Stimulated activated naive CD8-positive, alpha-beta T cell treated with anti-CD3 and anti-CD28 coated beads, Interleukin-15, amount 100 ng/mL, for 72 hours (primary cell): ENCODE data around the gene IQSEC1.
"Not testable (repeated sequence)": the region's sequence is repeated elsewhere in the genome, so short reads cannot be mapped to it uniquely, and the experiment has no call there.

Experiments
- ATAC-seq: fragments of 150-1000 bp; cut with Tn5 transposase; 2 replicates; pipeline ENCODE4 v1.10.0; 2021; ENCODE audit warnings: mild to moderate bottlenecking, moderate library complexity
- DNase-seq, 2 donors: peaks; one replicate each; pipeline ENCODE4 v3.0.0; 2021 to 2022
- H3K27ac Mint-ChIP-seq, 2 donors: one replicate each; pipeline ENCODE4 v1.8.0; 2022; ENCODE audit warnings: mild to moderate bottlenecking in 2 of 2, mixed read lengths in 2 of 2, moderate library complexity in 2 of 2
- H3K27me3 Mint-ChIP-seq: one replicate; pipeline ENCODE4 v1.8.0; 2022; ENCODE audit warnings: mixed read lengths
- H3K4me1 Mint-ChIP-seq: one replicate; pipeline ENCODE4 v1.8.0; 2022; ENCODE audit warnings: mild to moderate bottlenecking, mixed read lengths
- H3K4me3 Mint-ChIP-seq, 2 donors: one replicate each; pipeline ENCODE4 v1.8.0; 2022; ENCODE audit warnings: mild to moderate bottlenecking in 2 of 2, mixed read lengths in 2 of 2, moderate library complexity in 1 of 2
- H3K9me3 Mint-ChIP-seq, 2 donors: one replicate each; pipeline ENCODE4 v1.8.0; 2022; ENCODE audit warnings: mixed read lengths in 2 of 2

The IQSEC1 gene

DNA sequence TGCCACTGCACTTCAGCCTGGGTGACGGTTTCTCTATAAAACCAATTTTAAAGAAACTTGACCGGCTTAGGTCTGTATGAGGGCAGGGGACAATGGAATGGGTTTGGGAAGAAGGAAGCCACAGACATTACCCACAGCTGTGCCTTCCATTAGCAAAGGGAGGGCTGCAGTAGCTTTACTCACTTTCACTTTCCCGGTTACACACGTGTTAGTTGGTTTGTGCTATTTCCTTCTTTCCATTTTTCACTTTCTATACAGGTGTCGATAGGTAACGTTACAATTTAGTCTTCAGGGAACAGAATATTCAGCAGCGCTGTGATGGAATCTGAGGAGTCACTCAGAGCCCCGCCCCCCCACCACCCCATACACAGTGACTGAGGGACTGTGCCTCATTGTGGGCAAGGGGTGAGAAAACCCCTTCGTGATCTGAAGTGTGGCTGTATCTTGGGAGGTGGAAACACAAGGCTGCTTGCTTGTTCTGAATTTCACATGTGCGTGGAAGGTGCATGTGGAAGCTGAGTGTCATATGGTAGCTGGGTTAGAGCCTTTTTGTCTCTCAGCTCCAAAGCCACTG is 187.0 kb downstream of the IQSEC1 start:
- Mint-ChIP-seq H3K27me3 (peaks cover 36% of the 10 kb centered on the region), H3K4me3 (peak overlapping the region; percentile 57 to 62), H3K4me1 (peaks cover 19% of the 10 kb centered on the region), H3K27ac (peak overlapping the region; percentile 30 to 90), H3K9me3 (no peaks in the 10 kb centered on the region)
- DNase-seq (no peak), ATAC-seq (peak; percentile 73)

DNA sequence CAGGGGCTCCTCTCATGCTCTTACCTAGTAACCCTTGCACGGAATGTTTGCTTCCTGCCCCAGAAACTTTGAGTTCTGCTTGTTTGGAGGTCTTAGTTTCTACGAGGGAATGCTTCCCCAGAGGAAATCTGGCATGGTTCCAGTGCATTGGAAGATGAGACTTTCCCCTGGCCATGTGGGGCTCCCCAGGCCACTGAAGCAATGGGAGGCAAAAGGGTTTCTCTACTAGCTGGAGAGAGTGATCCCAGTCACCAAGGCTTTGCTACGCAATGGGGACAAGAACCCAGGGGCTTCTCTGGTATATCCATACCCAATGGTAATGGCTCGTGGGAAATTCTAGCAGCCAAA is 187.7 kb downstream of the IQSEC1 start:
- H3K9me3 Mint-ChIP-seq, result no peaks in the 10 kb centered on the region
- peaks cover 30% of the 10 kb centered on the region for H3K27me3 Mint-ChIP-seq
- peak overlapping the region in 1 of 2 donors; percentile 32 for H3K27ac Mint-ChIP-seq
- no peak overlapping the region for H3K4me3 Mint-ChIP-seq
- ATAC-seq (no peak), DNase-seq (no peak)
- H3K4me1 Mint-ChIP-seq, result peaks cover 16% of the 10 kb centered on the region

DNA sequence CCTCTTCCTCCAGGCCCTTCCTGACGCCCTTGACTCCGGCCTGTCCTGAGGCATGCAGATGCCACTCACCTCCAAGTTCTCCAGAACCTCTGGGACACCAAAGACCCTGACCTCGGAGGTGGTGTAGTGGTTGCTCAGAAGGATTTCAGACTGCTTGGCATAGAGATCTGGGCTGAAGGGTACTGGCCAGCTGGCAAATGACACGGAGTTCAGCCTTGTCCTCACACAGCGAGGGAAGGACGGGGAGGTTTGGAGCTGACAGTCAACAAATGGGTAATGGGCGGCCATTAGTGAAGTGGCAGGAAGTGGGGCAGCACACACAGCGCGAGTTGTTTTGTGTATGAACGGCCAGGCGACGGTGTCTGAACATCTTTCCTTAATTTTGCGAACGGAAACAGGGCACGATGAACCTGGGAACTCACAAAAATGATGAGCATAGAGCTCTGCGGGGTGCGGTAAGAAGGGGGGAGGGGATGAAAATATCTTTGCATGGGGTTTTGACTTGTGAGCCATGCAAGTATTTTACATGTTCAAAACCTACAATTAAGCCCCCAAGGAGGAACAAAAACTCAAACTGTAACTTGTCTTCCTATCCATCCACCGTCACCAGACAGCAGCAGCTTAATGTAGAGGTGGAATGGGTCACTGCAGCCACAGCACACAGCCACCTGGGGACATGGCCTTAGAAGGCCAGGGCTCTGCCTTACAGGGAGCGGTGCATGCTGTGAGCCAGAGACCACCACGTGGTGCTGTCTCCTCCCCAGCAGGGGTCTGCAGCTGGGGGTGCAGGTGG is 188.2 kb downstream of the IQSEC1 start:
- DNase-seq (no peak), ATAC-seq (no peak)
- H3K27me3 Mint-ChIP-seq, result peaks cover 25% of the 10 kb centered on the region
- no peak overlapping the region for H3K27ac Mint-ChIP-seq
- H3K4me3 Mint-ChIP-seq, result no peak overlapping the region
- no peaks in the 10 kb centered on the region for H3K9me3 Mint-ChIP-seq
- peaks cover 16% of the 10 kb centered on the region for H3K4me1 Mint-ChIP-seq

DNA sequence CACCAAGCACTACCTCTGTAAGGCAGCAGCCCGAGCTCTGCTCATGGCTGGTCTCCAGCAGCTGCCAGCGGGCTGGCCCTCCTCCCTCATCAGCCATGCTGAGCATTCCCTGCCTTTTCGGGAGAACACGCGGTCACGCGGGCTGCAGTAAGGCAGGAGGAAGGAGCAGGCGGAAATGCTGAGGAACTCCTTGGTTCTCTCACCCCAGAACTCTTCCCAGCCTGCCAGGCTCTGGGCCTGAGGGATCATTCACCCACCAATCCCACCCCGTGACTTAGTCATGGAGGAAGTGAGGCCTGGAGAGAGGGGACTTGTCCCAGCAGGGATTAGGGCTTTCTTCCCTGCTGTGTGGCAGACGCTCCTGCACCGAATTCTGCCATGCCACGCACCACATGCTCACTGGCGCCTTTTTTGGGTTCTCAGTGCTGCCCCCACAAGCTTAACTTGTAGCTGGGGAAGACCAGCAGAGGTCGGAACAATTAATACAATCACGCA is 189.0 kb downstream of the IQSEC1 start:
- DNase-seq (no peak), ATAC-seq (no peak)
- Mint-ChIP-seq H3K9me3 (no peaks in the 10 kb centered on the region), H3K4me3 (no peak overlapping the region), H3K4me1 (peaks cover 16% of the 10 kb centered on the region), H3K27ac (no peak overlapping the region), H3K27me3 (peaks cover 19% of the 10 kb centered on the region)

DNA sequence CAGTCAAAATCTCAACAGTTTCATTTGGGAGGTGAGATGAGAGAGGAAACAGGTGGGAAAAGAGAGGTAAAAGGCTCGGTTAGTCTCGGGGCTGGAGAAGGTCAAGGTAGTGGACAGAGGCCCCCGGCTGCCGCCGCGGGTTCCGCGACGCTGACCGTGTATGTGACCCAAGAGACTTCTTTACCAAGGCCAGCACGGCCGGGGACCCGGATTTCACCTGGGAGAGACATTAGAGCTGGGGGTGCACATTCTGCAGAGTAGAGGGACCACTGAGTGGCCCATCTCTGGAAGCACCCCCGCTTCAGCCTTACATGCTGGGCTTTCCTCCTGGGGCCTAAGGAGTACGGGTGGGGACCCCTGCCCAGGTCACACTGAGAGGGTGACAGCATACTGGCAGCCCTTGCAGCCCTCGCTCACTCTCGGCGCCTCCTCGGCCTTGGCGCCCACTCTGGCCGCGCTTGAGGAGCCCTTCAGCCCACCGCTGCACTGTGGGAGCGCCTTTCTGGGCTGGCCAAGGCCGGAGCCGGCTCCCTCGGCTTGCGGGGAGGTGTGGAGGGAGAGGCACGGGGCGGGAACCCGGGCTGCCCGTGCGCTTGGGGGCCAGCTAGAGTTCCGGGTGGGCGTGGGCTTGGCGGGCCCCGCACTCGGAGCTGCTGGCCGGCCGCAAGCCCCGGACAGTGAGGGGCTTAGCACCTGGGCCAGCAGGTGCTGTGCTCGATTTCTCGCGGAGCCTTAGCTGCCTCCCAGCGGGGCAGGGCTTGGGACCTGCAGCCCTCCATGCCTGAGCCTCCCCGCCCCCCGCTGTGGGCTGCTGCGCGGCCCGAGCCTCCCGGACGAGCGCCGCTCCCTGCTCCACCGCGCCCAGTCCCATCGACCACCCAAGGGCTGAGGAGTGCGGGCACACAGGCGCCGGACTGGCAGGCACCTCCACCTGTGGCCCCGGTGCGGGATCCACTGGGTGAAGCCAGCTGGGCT is 190.6 kb downstream of the IQSEC1 start:
- peaks cover 16% of the 10 kb centered on the region for H3K4me1 Mint-ChIP-seq
- H3K9me3 Mint-ChIP-seq, result no peaks in the 10 kb centered on the region
- H3K27me3 Mint-ChIP-seq, result peaks cover 13% of the 10 kb centered on the region
- ATAC-seq, result no peak
- DNase-seq, result no peak
- H3K4me3 Mint-ChIP-seq, result no peak overlapping the region
- H3K27ac Mint-ChIP-seq, result no peak overlapping the region

DNA sequence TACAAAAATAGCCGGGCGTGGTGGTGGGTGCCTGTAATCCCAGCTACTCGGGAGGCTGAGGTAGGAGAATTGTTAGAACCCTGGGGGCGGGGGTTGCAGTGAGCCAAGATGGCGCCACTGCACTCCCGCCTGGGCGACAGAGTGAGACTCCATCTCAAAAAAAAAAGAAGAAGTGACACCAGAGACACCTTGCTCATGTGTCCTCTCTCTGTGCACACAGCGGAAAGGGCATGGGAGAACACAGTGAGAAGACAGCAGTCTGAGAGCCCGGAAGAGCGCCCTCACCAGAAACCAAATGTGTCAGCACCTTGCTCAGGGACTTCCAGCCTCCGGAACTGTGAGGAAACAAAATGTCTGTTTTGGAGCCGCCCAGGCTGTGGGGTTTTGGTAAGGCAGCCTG is 191.4 kb downstream of the IQSEC1 start:
- H3K4me3 Mint-ChIP-seq, ATAC-seq, H3K9me3 Mint-ChIP-seq, H3K27me3 Mint-ChIP-seq, H3K27ac Mint-ChIP-seq, DNase-seq: not testable (repeated sequence)
- peaks cover 13% of the 10 kb centered on the region for H3K4me1 Mint-ChIP-seq

DNA sequence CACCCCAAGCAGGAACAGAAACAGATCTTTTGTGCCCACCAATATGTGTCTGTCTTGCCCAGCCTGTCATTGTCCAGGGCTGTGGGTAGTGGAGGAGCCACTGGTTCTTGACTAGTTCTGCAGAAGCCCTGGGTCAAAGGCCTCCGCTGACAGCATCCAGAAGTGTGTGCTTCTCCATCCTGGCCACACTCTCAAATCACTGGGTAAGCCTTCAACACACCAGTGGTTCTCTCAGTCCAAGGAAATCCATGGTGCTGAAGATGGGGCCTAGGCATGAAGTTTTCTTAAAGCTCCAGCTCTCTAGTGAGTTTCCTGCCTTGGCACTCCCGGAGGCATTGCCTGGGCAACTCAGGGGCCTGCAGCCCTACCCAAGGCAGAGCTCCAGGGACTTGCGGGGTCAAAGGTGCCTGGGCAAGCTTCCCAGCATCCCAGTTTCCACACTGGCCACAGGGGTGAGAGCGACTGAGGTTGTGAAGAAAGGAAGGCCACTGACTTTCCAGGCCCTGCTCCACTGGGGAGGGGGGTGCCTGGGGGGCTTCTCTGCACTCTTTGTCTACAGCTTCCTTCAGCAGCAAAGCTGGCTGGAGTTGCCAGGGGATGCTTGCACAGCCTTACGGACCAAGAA is 193.9 kb downstream of the IQSEC1 start:
- no peak overlapping the region for H3K4me3 Mint-ChIP-seq
- no peaks in the 10 kb centered on the region for H3K9me3 Mint-ChIP-seq
- ATAC-seq (no peak), DNase-seq (no peak)
- peaks cover 6% of the 10 kb centered on the region for H3K4me1 Mint-ChIP-seq
- peaks cover 17% of the 10 kb centered on the region for H3K27me3 Mint-ChIP-seq
- H3K27ac Mint-ChIP-seq, result no peak overlapping the region

DNA sequence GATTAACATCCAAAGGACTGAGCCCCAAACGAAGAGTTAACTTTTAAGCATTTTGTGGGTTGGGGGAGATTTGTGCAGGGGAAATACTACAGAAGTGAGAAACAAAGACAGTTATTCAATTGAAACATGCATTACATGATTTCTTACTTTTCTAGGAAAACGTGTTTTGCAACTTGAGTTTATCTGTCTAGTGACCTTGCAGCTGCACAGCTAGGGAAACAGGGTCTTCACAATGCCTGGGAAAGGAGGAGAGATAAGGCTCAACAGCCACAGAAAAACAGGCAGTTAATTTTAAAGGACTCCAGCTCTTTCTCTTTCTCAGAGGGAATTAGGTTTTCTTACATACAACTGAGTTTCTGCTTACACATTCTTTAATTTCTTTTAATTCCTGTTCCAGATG is 194.5 kb downstream of the IQSEC1 start:
- not testable (repeated sequence) for DNase-seq, H3K9me3 Mint-ChIP-seq, H3K4me1 Mint-ChIP-seq, H3K4me3 Mint-ChIP-seq, H3K27ac Mint-ChIP-seq, ATAC-seq
- H3K27me3 Mint-ChIP-seq, result peaks cover 22% of the 10 kb centered on the region

DNA sequence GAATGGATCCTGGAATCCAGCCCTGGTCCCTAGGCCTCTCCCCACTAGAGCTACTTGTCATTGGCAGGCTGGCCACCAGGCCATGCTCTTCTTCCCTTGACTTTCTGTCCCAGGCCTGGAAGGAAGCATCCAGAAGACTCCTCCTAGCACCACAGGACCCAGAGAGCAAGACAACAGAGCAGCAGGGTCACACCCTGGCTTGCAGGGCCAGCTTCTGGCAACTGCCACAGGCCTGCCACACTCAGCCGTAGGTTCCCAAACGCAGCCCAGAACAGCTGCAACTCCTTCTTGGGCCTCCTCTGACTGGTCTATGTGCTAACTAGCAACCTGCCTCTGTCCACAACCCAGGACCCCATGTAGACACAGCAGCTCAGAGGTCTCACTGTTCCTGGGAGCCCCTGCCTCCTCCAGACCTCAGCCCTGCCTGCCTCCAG is 195.1 kb downstream of the IQSEC1 start:
- ATAC-seq (no peak), DNase-seq (no peak)
- peaks cover 24% of the 10 kb centered on the region for H3K27me3 Mint-ChIP-seq
- no peak overlapping the region for H3K4me3 Mint-ChIP-seq
- H3K27ac Mint-ChIP-seq, result no peak overlapping the region
- H3K9me3 Mint-ChIP-seq, result no peaks in the 10 kb centered on the region
- H3K4me1 Mint-ChIP-seq, result peaks cover 6% of the 10 kb centered on the region

DNA sequence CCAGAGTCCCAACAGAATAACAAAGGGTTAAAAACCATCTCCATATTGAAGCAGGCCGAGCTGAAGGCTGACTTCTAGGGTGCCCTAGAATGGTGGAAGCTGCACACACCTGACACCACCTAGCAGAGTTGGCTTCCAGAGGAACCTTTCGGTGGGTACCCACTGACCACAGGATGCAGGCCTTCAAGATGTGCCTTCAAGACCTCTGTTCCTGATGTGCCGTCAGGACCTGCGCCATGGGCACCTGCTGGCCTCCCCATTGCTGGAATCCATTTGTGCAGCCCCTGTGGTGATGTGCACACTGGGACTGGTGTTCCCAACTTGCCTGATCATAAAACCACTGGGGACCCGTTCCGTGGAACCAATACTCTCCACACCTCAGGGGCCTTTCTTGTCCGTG is 196.2 kb downstream of the IQSEC1 start:
- H3K9me3 Mint-ChIP-seq, result no peaks in the 10 kb centered on the region
- H3K4me1 Mint-ChIP-seq, result peaks cover 6% of the 10 kb centered on the region
- ATAC-seq (no peak), DNase-seq (no peak)
- no peak overlapping the region for H3K27ac Mint-ChIP-seq
- H3K4me3 Mint-ChIP-seq, result no peak overlapping the region
- peaks cover 24% of the 10 kb centered on the region for H3K27me3 Mint-ChIP-seq

DNA sequence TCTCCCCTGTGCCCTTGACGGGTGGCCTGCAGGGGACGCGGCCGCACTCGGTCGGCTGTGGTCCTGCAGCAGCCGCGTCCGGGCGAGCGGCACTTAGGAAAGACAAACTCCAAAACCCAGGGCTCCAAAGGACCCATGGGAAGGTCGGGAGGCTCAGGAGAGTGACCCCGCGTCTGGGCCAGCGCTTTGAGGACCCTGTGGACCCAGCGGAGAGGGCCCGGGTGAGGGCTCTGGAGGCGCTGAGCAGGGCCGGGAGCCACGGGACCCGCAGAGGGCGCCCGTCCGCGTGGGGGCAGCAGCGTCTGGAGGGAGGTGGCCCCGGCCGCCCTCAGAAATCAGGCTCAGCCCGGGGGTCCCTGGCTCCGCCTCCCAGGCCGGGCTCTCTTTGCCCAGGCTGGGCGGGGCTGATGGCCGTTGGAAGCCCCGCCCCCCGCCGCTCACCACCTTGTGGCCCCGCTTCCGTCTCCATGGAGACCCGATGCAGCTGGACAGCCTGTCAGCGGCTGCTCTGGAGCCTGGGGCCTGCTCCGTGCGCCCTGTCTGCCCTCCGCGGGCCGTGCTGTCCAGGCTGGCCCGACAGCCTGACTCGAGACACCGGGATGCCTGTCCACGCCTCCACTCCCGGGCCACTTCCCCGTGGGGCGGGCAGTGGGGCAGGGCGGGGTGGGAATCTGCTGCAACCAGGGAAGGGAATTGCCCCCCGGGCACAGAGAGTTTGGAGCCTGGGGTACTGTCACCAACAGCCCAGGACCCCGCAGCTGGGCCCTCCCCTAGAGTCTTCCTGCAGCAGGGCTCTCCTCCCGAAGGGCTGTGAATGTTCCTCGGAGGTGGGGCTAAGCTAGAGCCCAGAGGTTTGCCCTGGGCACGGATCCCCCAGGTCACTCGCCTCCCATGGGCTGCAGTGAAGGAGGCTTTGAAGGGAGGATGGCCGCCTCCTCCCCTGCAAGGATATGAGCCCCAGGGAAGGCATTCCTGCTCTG is 197.1 kb downstream of the IQSEC1 start:
- no peak overlapping the region for H3K27ac Mint-ChIP-seq
- H3K27me3 Mint-ChIP-seq, result peaks cover 27% of the 10 kb centered on the region
- H3K4me1 Mint-ChIP-seq, result peaks cover 6% of the 10 kb centered on the region
- no peaks in the 10 kb centered on the region for H3K9me3 Mint-ChIP-seq
- peak; percentile 59 for ATAC-seq
- H3K4me3 Mint-ChIP-seq, result no peak overlapping the region
- peak; percentile 12 to 25 for DNase-seq

DNA sequence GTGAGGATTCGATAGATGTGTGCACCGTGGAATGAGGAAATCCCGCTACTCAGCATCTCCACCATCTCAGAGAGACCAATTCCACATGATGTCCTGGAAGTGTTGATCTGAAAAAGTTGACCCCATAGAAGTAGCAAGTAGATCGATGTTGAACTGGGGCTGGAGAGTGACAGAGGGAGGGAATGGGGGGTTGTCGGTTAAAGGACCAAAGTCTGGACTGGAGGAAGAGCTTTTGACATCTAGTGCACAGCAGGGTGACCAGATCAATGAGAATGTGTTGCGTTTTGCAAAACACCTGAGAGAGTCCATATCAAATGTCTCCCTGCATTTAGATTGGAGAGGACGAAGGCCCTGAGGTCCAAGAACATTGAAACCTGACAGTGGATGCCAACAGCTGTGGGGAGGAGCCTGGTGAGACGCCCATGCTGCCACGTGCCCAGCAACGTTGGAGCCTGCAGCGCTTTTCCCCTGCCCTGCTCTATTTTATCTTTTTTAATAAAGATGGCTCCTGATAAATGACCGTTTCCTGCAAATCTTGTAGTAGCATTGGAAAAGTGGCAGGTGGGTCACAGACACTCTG is 201.7 kb downstream of the IQSEC1 start:
- Mint-ChIP-seq H3K4me3 (no peak overlapping the region), H3K27ac (no peak overlapping the region), H3K9me3 (no peaks in the 10 kb centered on the region), H3K4me1 (peaks cover 30% of the 10 kb centered on the region), H3K27me3 (peaks cover 62% of the 10 kb centered on the region)
- no peak for ATAC-seq
- DNase-seq, result no peak

DNA sequence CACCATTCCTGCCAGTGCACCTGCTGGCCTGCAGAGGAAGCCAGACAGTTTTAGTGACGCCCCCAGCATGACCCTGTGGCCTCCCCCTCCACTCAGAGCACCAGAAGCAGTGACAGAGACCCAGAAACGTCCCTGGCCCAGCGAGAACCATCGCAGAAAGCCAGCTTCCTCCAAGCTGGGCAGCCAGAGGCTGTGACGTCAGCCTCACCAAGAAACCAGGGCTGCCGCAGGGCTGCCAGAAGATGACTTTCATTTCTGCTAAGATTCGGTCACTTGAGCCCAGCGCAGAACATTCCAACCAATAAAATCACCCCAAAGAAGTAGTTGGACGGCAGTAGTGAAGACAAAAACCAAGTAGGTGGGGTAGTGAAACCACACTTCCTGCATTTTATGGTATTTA is 202.3 kb downstream of the IQSEC1 start:
- Mint-ChIP-seq H3K27me3 (peaks cover 62% of the 10 kb centered on the region), H3K4me3 (peak overlapping the region; percentile 23 to 44), H3K4me1 (peaks cover 29% of the 10 kb centered on the region), H3K9me3 (no peaks in the 10 kb centered on the region), H3K27ac (no peak overlapping the region)
- ATAC-seq (peak; percentile 16), DNase-seq (peak in 1 of 2 donors; percentile 30)

DNA sequence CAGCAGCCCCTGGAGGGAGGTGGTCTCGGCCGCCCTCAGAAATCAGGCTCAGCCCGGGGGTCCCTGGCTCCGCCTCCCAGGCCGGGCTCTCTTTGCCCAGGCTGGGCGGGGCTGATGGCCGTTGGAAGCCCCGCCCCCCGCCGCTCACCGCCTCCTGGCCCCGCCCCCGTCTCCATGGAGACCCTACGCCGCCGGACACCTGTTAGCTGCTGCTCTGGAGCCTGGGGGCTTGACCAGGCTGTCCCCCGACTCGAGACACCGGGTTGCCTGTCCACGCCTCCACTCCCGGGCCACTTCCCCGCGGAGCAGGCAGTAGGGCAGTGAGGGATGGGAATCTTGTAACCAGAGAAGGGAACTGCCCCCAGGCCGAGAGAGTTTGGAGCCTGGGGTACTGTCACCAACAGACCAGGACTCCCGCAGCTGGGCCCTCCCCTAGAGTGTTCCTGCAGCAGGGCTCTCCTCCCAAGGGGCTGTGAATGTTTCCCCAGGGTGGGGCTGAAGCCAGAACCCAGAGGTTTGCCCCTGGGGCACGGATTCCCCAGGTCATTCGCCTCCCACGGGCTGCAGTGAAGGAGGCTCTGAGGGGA is 204.1 kb downstream of the IQSEC1 start:
- DNase-seq, result peak in 1 of 2 donors; percentile 40
- peaks cover 57% of the 10 kb centered on the region for H3K27me3 Mint-ChIP-seq
- peaks cover 24% of the 10 kb centered on the region for H3K4me1 Mint-ChIP-seq
- peaks cover 0 to 18% of the 10 kb centered on the region in 2 donors for H3K9me3 Mint-ChIP-seq
- H3K27ac Mint-ChIP-seq, result peak overlapping the region in 1 of 2 donors; percentile 69
- ATAC-seq, result peak; percentile 46
- H3K4me3 Mint-ChIP-seq, result peak overlapping the region; percentile 44 to 85
